GM19240 (cell line): ENCODE results near the gene STK10.
A peak's percentile ranks its signal among the peaks of the same experiment; 100 is the strongest.

Source experiments
- DNase-seq: peaks from one replicate; pipeline ENCODE4 v3.0.0; 2011; ENCODE audit warnings: low spot score; ENCODE audit not compliant: insufficient read length

The STK10 gene

DNA sequence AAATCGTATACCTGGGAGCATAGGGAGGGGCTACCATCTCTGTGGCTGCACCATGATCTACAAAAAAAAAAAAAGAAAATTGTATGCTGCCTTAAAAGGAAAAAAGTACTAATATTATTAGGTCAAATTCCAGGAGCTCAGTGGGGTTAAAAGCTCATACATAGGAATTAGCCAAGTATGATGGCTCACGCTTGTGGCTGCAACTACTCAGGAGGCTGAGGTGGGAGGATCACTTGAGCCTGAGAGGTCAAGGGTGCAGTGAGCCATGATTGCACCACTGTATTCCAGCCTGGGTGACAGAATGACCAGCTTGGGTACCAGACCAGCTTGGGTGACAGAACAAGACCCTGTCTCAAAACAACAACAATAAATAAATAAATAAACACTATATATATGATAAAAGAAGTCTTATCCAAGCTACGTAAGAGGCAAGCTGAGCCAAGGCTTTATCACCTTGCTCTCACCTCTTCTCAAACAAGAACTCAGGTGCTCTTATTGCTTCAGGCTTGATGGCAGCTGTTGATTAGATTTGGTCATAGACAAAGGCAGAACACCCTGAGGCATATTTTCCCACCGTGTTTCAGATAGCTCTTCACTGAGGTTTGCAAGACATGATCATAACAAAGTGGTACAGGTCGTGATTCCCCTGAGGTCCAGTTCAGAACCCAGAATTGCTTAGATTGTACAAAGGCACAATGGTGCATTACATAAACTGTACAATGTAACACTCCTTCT lies 178.3 kb downstream of the STK10 start:
- DNase-seq, result no peak

DNA sequence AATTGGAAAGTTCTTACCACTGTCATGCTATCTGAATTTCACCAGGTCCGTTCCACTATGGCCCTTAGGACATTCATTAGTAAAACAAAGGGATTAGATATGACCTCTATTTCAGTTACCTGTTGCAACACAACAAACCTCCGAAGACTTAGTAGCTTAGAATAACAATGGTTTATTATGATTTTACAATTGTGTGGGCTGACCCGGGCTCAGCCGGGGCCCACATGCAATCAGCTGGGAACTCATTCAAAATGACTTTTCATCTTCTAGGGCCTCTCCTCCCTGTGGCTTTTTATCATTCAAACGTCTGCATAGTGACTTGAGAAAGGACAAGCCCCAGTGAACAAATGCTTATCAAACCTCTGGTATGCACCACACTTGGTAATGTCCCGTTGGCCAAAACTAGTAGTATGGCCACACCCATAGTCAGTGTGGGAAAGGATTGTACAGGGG lies 179.3 kb downstream of the STK10 start:
- no peak for DNase-seq

DNA sequence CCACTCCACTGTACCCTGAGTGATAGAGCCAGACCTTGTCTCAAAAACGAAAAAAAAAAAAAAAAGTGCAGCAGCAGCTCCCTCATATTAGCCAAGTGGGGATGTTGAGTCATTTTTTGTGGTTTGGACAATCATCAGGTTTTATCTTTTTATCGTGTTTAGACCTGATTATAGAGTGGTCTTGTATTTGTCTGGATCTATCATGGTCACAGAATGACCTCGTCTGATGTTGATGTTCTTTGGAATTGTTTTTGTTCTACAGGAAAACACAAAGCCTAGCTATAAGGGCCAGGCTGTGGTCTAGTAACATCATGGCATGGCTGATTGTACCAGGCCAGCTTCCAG lies 179.9 kb downstream of the STK10 start:
- no peak for DNase-seq

DNA sequence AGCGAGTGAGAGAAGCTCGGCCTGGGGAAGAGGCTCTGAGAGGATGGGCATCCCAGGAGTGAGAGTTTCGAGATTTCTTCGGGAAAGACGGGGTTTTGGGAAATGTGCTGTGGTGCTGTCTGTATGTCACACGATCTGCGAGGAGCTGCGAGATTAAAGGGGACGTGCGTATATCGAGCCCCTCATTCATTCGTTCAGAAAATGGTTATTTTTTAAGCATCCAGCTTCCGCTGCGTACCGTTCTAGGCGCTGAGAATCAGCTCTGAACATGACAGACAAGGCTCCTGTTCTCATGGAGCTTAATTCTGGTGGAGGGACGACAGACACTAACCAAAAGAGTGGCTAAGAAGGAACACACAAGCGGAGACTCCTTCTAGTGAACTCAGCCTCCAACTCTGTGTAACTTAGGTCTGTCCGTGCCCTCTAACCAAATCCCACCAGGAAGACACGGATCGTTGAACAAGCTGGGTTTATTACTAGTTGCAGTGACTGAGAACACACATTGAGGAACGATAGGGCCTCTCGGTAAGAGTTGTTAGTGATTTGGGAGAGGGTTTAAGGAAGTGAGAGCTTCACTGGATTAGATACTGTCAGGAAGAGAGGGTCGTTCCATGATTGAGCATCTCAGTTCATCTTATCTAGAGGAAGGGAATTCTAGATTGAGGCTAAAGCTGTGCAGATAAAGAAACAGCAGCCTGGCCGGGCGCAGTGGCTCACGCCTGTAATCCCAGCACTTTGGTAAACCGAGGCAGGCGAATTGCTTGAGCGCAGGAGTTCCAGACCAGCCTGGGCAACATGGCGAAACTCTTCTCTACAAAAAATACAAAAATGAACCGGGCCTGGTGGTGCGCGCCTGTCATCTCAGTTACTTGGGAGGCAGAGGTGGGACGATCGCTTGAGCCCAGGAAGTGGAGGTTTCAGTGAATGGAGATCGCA lies 180.6 kb downstream of the STK10 start:
- no peak for DNase-seq

DNA sequence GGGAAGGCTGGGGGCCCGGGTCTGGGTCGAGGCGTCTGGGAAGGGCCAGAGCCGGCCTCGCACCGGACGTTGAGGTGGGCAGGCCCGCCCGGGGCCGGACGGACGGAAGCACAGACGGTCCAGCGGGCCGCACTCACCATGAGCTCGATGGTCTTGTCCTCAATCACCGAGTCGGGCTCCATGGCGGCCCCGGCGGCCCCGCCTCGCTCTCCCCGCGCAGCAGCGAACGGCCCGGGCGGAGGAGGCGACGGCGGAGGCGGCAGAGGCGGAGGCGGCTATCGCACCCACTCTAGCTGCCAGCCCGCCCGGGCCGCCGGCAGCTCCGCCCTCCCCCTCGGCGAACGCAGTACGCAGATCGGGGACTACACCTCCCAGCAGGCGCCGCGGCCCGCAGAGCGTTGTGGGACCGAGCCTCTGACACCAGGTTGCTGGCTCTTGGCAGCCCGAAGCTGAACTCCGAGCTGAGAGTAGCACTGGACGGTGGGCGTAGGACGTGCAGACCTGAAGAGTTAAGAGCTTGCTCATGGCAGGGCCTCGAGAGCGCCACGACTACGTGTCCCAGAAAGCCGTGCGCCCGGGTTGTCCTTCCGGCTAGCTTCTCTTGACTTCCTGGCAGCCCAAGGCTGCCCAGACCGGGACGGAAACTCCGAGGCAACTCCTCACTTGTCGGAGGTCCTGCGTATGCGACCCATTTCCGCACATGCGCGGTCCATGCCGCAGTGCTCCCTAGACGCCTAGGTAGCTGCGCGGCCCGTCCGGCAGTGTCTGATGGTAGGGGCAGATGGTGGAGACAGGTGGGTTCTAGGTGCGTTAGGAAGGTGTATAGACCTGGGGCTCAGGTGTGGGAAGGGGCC lies 181.5 kb downstream of the STK10 start, which contains the start of gene FBXW11:
TSS of gene FBXW11 (minus strand) at position 318 of the 854 bp plus-strand sequence. CDS start at position 182, 136 bp downstream.
- DNase-seq, result peak; percentile 93

DNA sequence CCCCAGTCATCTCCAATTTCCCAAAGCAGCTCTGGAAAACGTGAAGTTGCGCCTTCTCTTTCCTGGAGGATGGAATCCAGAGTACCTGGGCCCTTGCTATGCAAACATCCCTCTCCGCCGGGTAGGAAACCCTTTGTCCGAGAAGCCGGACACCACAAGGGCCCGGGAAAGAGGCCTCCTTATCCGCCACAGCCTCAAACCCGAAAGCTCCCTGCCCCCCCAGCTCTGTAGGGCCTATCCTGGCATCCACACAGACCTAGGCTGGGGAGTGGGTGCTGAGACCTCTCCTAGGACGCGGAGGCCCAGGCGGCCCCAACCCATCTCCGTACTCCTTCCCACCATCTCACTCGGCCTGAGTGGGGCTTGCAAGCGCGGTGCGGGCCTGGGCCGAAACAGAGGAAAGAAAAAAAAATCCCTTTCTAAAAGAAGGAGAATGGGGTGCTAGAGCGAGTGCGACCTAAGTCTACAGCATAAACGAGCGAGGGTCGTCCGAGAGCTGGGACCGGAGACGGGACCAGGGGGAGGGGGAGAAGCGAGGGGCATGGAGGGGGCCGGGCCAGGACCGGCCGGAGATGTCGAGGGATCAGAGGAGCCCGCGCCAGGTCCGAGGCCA lies 182.2 kb downstream of the STK10 start:
- DNase-seq, result no peak

DNA sequence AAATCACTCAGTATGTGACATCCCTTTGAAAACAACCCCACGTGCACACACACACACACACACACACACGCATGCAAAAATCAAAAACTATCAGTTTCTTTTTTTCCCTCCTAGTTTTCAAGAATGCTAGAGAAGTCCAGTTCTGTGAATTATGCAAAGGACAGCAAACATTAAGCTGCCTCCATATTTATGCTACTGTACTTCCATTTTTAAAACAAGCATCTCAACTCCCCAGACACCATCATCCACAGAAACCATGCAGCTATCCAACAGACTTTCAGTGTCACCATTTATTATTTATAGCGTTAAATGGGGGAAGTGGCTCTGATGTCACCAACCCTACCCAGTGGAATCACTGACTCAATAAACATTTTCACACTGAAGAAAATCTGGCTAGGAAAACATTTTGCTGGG lies 183.2 kb downstream of the STK10 start:
- DNase-seq, result no peak

DNA sequence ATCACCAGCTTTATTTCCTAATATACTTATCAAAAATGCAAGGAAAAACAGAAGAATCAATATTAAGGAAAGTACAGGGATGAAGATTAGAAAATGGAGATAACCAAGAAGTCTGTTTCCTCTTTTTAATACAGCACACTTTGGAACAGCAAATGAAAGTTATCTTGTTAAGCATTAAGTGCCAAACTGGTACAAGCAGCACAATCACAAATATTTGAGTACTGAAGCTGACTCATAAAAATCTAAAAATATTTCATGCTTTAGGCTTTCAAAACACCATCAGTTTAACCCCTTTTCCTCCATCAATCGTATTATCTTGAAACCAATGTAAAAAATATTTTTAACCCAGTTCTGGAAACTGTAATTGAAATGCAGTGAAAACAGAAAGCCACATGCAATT lies 184.3 kb downstream of the STK10 start:
- DNase-seq, result no peak

DNA sequence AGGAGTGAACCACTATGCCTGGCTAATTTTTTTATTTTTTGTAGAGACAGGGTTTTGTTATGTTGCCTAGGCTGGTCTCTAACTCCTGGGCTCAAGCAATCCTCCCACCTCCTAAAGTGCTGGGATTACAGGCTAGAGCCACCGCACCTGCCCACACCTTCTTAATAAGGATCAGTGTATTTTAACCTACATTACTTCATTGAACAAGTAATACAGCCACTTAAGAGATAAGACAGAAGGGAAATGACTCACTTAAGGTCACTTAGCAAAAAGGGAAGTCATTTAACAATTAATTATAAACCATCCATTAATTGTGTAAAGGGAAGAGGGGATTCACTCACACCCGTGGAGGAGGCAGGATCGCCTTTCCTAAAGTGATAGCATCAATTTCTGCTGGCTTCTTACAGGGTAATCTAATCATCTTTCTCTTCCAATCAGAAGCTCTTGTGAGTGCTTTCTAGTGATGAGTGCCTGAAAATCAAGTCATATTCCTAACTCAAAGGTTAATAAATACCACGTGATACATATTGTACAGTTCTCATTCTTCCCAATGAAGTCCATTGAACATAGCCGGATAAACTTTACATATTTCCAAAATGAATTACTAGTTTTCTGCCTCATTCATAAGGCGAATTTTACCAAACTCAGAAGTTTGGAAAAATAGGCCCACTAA lies 185.0 kb downstream of the STK10 start:
- no peak for DNase-seq

DNA sequence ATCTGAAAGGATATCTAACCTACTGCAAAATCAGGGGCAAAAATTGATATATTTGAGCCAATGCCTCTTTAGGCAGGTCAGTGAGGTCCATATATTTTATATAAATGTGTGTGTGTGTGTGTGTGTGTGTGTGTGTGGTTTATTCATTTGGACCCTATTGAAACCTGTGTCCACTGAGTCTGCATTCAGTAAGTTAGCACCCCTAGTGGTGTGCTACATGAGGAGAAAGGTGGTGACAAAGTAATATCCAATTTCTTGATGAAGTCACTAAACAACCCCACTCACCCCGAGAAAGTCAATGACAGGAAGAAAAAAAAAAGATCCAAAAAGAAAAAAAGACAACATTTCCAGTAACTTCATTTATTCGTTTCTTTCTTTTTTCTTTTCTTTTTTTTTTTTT lies 185.7 kb downstream of the STK10 start:
- no peak for DNase-seq

DNA sequence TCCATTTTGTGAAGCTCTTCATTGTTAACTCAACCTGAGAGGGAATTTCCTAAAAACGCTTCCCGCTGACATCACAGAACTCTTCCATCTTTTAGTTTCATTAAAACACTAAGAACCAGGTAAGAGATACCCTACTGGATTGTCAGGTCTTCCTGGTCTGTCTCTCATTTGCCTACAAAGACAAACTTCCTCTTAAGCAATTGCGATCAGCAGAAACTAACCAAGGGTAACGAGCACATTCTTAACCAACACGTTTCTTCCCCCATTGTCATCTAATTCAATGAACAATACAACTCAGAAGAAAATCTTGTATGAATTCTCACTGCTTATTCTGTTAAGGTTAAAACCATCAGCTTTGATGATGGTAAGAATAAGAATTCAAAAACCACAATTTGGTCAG lies 188.1 kb downstream of the STK10 start:
- no peak for DNase-seq

DNA sequence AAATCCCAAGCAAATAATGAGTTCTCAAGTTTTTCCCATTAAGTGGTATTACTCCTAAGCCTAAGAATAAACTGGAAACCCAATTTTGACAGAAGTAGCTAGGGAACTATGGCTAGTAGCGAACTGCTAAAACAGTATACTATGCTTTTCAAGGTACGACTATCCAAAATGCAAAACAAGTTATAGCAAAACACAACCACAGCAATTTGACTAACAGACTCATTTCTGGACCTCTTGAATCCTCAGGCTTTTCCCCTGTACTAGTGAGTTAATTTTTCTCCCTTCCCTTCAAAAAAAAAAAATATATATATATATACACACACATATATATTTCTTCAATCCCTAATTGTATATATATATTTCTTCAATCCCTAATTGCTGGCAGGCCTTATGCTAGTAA lies 188.9 kb downstream of the STK10 start:
- DNase-seq, result no peak

DNA sequence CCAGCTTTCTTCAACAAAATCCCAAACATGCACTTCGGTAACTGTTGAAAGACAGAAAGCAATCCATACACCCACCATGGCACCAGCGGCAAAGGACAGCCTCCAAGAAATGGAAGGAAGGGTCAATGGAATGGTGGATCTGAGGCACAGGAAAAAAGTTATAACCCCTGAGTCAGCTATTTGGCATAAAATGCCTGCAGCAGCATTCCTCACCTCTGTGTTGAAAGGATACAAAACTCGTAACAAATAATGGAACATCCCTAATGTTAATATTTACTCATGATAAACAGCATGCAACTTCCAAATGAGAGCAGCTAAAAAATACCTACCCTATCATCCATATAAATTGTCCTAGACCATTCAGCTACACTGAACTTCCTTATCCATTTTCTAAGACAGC lies 191.0 kb downstream of the STK10 start:
- DNase-seq, result no peak

DNA sequence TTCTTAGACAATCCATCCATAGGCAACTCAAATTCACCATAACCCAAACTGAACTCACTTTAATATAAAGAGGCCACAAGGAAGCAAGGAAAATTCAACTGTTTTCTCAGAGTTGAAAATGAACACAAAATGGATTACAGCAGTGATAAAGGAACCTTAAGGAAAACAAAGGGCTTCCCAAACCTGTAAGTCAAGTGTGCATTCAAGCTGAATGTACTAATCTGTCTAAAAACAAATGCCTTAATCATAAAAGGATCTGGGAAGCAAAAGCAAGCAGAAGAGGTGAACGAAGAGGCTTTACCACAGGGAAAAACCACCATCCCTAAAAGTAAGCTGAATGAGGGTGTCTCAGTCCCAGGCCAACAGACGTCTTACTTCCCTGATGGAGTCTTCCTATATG lies 195.2 kb downstream of the STK10 start:
- no peak for DNase-seq

DNA sequence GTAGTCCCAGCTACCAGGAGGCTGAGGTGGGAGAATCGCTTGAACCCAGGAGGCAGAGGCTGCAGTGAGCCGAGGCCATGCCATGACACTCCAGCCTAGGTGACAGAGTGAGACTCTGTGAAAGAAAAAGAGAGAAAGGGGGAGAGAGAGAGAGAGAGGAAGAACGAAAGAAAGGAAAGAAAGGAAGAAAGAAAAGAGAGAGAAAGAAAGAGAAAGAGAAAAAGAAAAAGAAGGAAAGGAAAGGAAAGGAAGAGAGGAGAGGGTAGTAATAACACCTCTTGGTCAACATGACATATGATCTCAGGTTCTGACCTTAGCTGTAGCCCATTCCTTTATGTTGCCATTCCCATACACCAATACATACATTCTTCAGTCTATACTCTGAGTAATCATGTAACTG lies 195.7 kb downstream of the STK10 start:
- no peak for DNase-seq
